ENCODE measurements around the gene S100A13.
"Not testable (repeated sequence)": the region's sequence is repeated elsewhere in the genome, so short reads cannot be mapped to it uniquely, and the experiment has no call there.

S100A13 gene

GRCh38 chr1:153602749-153603148, 24.6 kb downstream of the S100A13 start:
- DNase-seq (ENCODE audit: low spot score) = no peak

DNA sequence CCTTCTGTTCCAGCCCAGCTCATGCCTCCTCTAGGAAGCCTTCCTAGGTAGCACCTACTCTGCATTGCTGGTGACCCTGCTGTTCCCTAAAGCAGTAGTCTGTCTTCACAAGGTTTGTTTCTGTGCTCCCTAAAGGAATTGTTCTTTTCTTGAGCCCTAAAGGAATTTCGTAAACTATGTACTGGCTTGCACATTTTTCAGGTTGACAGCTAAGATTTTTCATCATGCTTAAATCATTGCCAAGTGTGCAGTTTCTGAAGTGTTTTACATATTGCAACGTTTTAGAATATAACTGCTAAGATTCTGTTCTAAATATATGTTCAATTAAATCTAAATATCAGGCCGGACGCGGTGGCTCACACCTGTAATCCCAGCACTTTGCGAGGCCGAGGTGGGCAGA, 27.5 kb downstream of the S100A13 start:
- DNase-seq (ENCODE audit: low spot score) = no peak

GRCh38 chr1:153598309-153599172, 28.8 kb downstream of the S100A13 start:
- peak; percentile 65 for DNase-seq (ENCODE audit: low spot score)

- DNase-seq (ENCODE audit: low spot score) = no peak
Observed at GRCh38 chr1:153597206-153597605, 30.1 kb downstream of the S100A13 start.

- DNase-seq (ENCODE audit: low spot score) = peak; percentile 81
Observed at GRCh38 chr1:153592748-153593147, 34.6 kb downstream of the S100A13 start.

DNA sequence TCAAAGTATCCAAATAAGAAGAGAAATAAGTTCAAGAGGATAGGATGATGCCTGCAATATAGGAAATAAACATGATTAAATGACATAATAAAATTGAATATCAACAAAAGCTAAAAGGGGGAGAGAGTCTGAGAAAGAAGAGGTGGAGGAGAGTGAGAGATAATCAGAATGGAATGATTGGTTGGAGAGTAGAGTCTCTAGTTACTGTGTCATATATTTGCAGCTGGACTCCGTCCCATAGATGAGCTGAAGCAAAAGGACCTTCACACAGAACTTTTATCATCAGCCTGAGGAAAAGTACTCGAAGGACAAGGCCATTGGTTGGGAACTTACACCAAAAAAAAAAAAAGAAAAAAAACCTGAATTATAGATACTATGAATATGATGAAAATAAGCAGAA, 38.8 kb downstream of the S100A13 start:
- DNase-seq (ENCODE audit: low spot score) = no peak

DNA sequence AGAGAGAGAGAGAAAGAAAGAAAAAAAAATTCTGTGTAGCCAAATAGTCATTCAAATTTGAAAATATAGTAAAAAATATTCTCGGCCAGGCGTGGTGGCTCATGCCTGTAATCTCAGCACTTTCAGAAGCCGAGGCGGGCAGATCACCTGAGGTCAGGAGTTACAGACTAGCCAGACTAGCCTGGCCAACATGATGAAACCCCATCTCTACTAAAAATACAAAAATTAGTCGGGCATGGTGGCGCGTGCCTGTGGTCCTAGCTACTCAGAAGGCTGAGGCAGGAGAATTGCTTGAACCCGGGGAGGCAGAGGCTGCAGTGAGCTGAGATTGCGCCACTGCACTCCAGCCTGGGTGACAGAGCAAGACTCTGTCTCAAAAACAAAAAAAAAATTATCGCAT, 39.3 kb downstream of the S100A13 start:
- DNase-seq (ENCODE audit: low spot score) = not testable (repeated sequence)

DNA sequence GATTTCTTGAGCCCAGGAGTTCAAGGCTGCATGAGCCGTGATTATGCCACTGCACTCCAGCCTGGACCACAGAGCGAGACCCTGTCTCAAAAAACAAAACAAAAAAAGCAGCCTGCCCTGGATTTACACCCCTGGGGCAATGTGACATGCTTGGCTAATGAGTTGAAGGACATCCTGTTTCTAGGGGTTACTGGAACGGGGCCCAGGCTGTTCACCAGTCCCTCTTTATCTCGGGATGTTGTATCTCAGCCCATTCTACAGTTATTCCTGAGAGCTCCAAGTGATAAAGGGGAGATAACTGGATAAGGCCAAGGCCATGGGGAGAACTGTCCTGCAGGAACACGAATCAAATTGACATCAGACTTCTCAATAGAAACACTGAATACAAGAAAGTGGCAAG, 40.0 kb downstream of the S100A13 start:
- DNase-seq (ENCODE audit: low spot score) = no peak

DNA sequence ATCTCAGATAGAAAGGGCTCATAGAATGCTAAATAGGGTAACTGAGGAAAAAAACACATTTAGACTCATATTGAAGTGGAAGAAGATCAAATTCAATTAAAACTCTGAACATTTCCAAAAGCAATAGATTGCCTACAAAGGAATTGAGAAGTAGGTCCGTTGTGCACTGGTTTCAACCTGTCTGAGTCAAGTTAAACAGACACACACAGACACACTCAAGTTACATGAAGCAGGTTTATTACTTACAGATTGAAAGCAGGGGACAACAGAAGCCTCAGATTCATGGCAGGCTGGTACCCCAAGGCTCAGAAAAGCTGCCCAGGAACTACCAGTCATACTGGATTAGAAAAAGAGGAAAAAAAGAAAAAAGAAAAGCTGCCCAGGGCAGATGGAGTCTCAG, 41.0 kb downstream of the S100A13 start:
- DNase-seq (ENCODE audit: low spot score) = no peak

DNA sequence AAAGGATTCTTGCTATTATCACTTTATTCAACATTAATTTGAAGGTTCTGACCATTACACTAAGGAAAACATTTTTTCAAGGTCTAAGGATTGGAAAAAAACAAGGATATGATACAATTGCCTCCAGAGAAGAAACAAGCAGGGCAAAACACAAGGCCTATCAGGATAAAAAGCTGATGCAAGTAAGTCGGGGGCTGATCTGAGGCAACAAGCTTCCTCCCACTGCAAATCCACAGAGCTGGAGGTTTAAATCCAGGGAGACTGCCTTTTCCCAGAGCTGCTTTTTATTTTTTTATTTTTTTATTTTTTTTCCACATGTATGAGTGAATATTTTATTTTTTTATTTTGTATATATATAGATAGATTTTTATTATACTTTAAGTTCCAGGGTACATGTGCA, 42.3 kb downstream of the S100A13 start:
- DNase-seq (ENCODE audit: low spot score) = no peak

DNA sequence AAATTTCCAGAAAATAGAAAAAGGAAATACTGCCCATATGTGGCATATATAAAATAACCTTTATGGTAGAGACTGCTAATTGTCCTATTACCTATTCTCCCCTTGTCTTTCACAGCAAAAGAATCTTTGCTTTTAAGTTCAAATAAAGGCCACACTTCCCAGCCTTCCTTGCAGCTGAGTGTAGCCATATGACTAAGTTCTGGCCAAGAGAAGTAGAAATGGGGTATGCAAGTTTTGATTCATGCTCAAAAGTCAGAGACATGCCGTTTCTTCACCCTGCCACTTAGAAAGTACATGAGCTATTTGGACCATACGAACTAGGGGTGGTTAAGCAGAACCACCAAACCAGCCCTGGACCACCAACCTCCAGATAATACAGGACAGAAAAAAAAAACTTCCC, 43.3 kb downstream of the S100A13 start:
- DNase-seq (ENCODE audit: low spot score) = no peak

- not testable (repeated sequence) for DNase-seq (ENCODE audit: low spot score)
Observed at GRCh38 chr1:153583514-153583913, 43.8 kb downstream of the S100A13 start.

GRCh38 chr1:153582836-153583235, 44.5 kb downstream of the S100A13 start:
- DNase-seq (ENCODE audit: low spot score) = not testable (repeated sequence)

GRCh38 chr1:153578936-153579335, 48.4 kb downstream of the S100A13 start:
- no peak for DNase-seq (ENCODE audit: low spot score)

GRCh38 chr1:153578490-153578889, 48.8 kb downstream of the S100A13 start:
- no peak for DNase-seq (ENCODE audit: low spot score)

DNA sequence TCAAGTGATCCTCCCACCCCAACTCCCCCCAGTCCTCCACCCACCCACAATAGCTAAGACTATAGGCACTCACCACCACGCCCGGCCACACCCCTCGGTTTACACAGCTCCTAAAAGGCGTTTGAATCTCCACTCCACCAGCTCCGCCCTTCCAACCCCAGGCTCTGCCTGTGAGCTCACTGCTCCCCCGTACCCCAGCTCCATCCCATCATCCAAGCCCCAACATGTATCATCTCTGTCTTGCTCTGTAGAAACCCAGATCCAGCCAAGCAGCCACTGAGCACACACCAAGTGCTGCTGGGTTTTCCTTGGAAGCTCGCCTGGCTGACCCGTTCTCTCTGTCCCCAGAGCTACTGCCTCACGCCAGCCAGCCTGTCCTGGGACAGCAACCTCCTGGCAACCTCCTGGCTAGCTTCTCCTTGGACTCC, 49.7 kb downstream of the S100A13 start:
- no peak for DNase-seq (ENCODE audit: low spot score)

DNA sequence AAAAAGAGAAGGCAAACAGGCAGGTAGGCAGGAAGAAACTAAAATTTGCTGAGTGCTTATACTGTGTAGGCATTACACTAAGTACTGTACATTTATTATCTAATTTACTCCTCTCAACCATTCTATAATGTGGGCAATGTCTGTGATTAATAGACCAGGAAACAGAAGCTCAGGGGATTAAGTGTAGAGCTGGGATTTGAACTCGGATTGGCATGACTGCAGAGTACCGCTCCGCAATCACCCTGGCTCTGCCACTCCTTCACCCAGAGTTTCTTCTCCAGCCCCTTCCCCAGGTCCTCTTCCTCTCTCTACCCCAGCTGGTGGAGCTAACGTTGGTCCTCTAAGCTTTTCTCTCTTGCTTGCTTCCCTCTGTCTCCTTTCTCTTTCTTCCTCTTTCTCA, 50.2 kb downstream of the S100A13 start:
- no peak for DNase-seq (ENCODE audit: low spot score)

GRCh38 chr1:153575497-153575896, 51.8 kb downstream of the S100A13 start:
- not testable (repeated sequence) for DNase-seq (ENCODE audit: low spot score)

DNA sequence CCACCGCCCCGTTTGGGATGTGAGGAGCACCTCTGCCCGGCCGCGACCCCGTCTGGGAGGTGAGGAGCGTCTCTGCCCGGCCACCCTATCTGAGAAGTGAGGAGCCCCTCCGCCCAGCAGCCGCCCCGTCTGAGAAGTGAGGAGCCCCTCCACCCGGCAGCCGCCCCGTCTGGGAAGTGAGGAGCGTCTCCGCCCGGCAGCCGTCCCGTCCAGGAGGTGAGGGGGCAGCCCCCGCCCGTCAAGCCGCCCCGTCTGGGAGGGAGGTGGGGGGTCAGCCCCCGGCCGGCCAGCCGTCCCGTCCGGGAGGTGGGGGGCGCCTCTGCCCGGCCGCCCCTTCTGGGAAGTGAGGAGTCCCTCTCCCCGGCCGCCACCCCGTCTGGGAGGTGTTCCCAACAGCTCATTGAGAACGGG, 52.2 kb downstream of the S100A13 start:
- DNase-seq (ENCODE audit: low spot score) = not testable (repeated sequence)

- no peak for DNase-seq (ENCODE audit: low spot score)
Observed at GRCh38 chr1:153573351-153573750, 54.0 kb downstream of the S100A13 start.

- peak; percentile 88 for DNase-seq (ENCODE audit: low spot score)
Observed at GRCh38 chr1:153572569-153573015, 54.7 kb downstream of the S100A13 start.

DNA sequence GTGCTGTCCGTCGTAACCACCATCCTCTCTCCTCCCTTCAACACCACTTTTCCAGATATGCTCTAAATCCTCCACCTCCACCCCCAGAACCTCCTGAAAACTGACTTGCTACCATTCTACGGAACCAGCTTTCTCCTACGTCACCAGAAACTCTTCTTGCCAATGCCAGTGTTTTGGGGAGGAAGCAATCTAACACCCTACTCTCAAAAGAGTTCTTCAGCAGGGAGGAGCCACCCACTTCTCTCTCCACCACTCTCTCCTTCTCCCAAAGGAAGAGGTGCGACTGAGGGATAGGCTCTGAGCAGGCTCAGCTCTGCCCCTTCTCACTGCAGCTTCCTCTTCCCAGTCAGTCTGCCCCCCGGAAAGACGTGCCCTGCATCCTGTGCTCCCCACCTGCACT, 55.6 kb downstream of the S100A13 start:
- no peak for DNase-seq (ENCODE audit: low spot score)

- DNase-seq (ENCODE audit: low spot score) = no peak
Observed at GRCh38 chr1:153570874-153571273, 56.4 kb downstream of the S100A13 start.

GRCh38 chr1:153569465-153569864, 57.8 kb downstream of the S100A13 start:
- no peak for DNase-seq (ENCODE audit: low spot score)
